Vagina (tissue), 2 donors: ENCODE measurements around the gene SMPD3.

Source experiments
- POLR2A ChIP-seq, 2 donors: fragments of 450-650 bp; IDR thresholded peaks; one replicate each; pipeline ENCODE4 v1.6.1; 2017; ENCODE audit warnings: antibody characterized with exemption in 2 of 2, mild to moderate bottlenecking in 2 of 2, moderate library complexity in 2 of 2
- POLR2AphosphoS5 ChIP-seq, 2 donors: sonication (generic); formaldehyde crosslinking; IDR thresholded peaks; one replicate each; pipeline ENCODE4 v1.9.0; 2017; ENCODE audit warnings: antibody characterized with exemption in 2 of 2, mild to moderate bottlenecking in 2 of 2, low read depth in 1 of 2; ENCODE audit not compliant: insufficient read depth in 1 of 2
- TF ChIP-seq, protein P1 (sequence below), 3 experiments: fragments of 450-650 bp in 2 of 3; fragments of 200-600 bp in 1 of 3; sonication (generic) in 1 of 3; IDR thresholded peaks; one replicate each; pipeline ENCODE4 v1.5.1; 2017 to 2019; ENCODE audit warnings: antibody characterized with exemption in 3 of 3, mild to moderate bottlenecking in 2 of 3, moderate library complexity in 2 of 3

DNA sequence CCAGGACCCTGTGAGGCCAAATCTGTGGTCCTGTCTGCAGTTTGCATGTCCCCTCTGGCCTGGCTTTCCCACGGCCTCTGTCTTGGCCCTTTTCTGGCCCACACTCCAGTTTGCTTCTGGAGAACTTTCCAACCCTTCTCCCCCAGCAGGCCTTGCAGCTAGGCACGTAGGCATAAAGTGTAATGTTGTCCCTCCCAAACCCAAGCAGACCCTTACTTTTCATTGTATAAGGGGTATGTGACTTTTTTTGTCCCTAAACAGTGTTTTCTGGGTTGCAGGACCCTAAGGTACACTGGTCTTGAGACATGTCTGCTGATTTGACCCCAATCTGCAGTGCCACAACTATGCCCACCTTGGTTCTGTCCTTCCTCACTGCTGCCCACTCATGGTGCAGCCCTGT lies 15.6 kb upstream of the SMPD3 start:
- TF ChIP-seq, protein P1, sequence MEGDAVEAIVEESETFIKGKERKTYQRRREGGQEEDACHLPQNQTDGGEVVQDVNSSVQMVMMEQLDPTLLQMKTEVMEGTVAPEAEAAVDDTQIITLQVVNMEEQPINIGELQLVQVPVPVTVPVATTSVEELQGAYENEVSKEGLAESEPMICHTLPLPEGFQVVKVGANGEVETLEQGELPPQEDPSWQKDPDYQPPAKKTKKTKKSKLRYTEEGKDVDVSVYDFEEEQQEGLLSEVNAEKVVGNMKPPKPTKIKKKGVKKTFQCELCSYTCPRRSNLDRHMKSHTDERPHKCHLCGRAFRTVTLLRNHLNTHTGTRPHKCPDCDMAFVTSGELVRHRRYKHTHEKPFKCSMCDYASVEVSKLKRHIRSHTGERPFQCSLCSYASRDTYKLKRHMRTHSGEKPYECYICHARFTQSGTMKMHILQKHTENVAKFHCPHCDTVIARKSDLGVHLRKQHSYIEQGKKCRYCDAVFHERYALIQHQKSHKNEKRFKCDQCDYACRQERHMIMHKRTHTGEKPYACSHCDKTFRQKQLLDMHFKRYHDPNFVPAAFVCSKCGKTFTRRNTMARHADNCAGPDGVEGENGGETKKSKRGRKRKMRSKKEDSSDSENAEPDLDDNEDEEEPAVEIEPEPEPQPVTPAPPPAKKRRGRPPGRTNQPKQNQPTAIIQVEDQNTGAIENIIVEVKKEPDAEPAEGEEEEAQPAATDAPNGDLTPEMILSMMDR (IDR thresholded peaks at IDR 0.05), result no peak
- TF ChIP-seq POLR2AphosphoS5 (IDR thresholded peaks at IDR 0.05; ENCODE audit: insufficient read depth in 1 of 2, low read depth in 1 of 2), result no peak
- no peak for TF ChIP-seq POLR2A (IDR thresholded peaks at IDR 0.05)
